Keratinocyte (primary cell): Measurements from ENCODE around the gene LY6G6D. TPM values are rescaled to one million over a fixed set of nuclear protein-coding genes. Genes with fewer than 3 reads are reported as not detected.
A peak's percentile ranks its signal among the peaks of the same experiment; 100 is the strongest.

ENCODE experiments used
- DNase-seq: peaks from one replicate; pipeline ENCODE4 v3.0.0-alpha.2; 2011; ENCODE audit warnings: low read depth, missing footprints, low spot score
- FAIRE-seq: peaks from 2 replicates; lab custom pipeline; 2011; peaks lifted over from hg19 to GRCh38; lab: Jason Lieb, UNC
- H2AFZ ChIP-seq: 2 replicates; pipeline ENCODE4 v1.6.0; 2012; ENCODE audit warnings: low read length, control low read depth, inconsistent platforms; ENCODE audit not compliant: control insufficient read depth
- H3K27ac ChIP-seq: 2 replicates; pipeline ENCODE4 v1.5.1; 2011; ENCODE audit warnings: low read length; ENCODE audit not compliant: control insufficient read depth, insufficient read depth
- H3K27me3 ChIP-seq: 3 replicates; pipeline ENCODE4 v1.6.0; 2011; ENCODE audit warnings: low read length; ENCODE audit not compliant: control insufficient read depth, insufficient read depth; ENCODE audit errors: extremely low read depth
- H3K36me3 ChIP-seq, 2 experiments: 2 replicates in 1 of 2; 3 replicates in 1 of 2; pipeline ENCODE4 v1.5.1; 2011; ENCODE audit warnings: low read length in 2 of 2, mild to moderate bottlenecking in 1 of 2; ENCODE audit not compliant: control insufficient read depth in 2 of 2, insufficient read depth in 2 of 2; ENCODE audit errors: extremely low read depth in 1 of 2
- H3K4me1 ChIP-seq: 3 replicates; pipeline ENCODE4 v1.5.1; 2011; ENCODE audit warnings: low read length; ENCODE audit not compliant: control insufficient read depth, insufficient read depth; ENCODE audit errors: extremely low read depth
- H3K4me2 ChIP-seq: 3 replicates; pipeline ENCODE4 v1.6.0; 2011; ENCODE audit warnings: low read depth, low read length; ENCODE audit not compliant: control insufficient read depth, insufficient read depth; ENCODE audit errors: extremely low read depth
- H3K4me3 ChIP-seq, 3 experiments: fragments of 200-600 bp in 1 of 3; sonication (generic) in 1 of 3; 2 replicates in 2 of 3; 3 replicates in 1 of 3; pipeline ENCODE4 v1.5.1; 2011 to 2016; ENCODE audit warnings: low read length in 3 of 3, mild to moderate bottlenecking in 3 of 3, control low read depth in 2 of 3, inconsistent platforms in 1 of 3, low read depth in 1 of 3, mixed read lengths in 1 of 3, mixed run types in 1 of 3, moderate library complexity in 1 of 3; ENCODE audit not compliant: control insufficient read depth in 2 of 3, insufficient read depth in 2 of 3; ENCODE audit errors: extremely low read depth in 1 of 3
- H3K79me2 ChIP-seq: 2 replicates; pipeline ENCODE4 v1.6.0; 2012; ENCODE audit warnings: low read length; ENCODE audit not compliant: control insufficient read depth, insufficient read depth
- H3K9ac ChIP-seq: 3 replicates; pipeline ENCODE4 v1.6.0; 2011; ENCODE audit warnings: low read length; ENCODE audit not compliant: control insufficient read depth, insufficient read depth; ENCODE audit errors: extremely low read depth
- H3K9me1 ChIP-seq: 3 replicates; pipeline ENCODE4 v1.6.0; 2011; ENCODE audit warnings: low read length; ENCODE audit not compliant: control insufficient read depth, insufficient read depth; ENCODE audit errors: extremely low read depth
- H3K9me3 ChIP-seq: 2 replicates; pipeline ENCODE4 v1.5.1; 2012; ENCODE audit warnings: low read depth, low read length; ENCODE audit not compliant: control insufficient read depth
- H4K20me1 ChIP-seq: 3 replicates; pipeline ENCODE4 v1.6.0; 2011; ENCODE audit warnings: low read length; ENCODE audit not compliant: control insufficient read depth, insufficient read depth; ENCODE audit errors: extremely low read depth
- EZH2 ChIP-seq: IDR thresholded peaks from one replicate; pipeline ENCODE4 v1.6.1; 2012; ENCODE audit warnings: inconsistent platforms, mild to moderate bottlenecking, low read length, moderate library complexity
- dilution Hi-C: fragments of 300-500 bp; cut with MboI; formaldehyde crosslinking; loops from one replicate; pipeline ENCODE4 v1.7.0; 2020; ENCODE audit warnings: low sequenced_read_pairs; ENCODE audit not compliant: extremely low pct_ligation_motif_present
- polyA plus RNA-seq, 5 experiments: library from polyadenylated mRNA; depleted of rRNA in 3 of 5; stranded (reverse) in 3 of 5; stranded (forward) in 1 of 5; unstranded in 1 of 5; fragments of >200 nt; gene quantifications; 1 replicate in 1 of 5; 2 replicates in 3 of 5; 3 replicates in 1 of 5; pipeline versions ENCODE4 v1.2.1 to v1.2.3, GENCODE V29; 2011 to 2012; ENCODE audit warnings: missing spikeins in 2 of 5, low read depth in 1 of 5, low replicate concordance in 1 of 5
- TF ChIP-seq, protein P1 (sequence below), 3 experiments: IDR thresholded peaks in 1 of 3; conservative IDR thresholded peaks in 1 of 3; optimal IDR thresholded peaks in 1 of 3; 2 replicates in 2 of 3; 3 replicates in 1 of 3; pipeline versions ENCODE3 to v1.5.1; 2011; ENCODE audit warnings: low read length in 3 of 3, mild to moderate bottlenecking in 3 of 3, moderate library complexity in 2 of 3, control low read depth in 1 of 3, inconsistent platforms in 1 of 3; ENCODE audit not compliant: insufficient read depth in 2 of 3; ENCODE audit errors: extremely low read depth in 1 of 3

Gene LY6G6D
- polyA plus RNA-seq, 1 donor (not counting 4 experiments of a cell fraction or from before 2014, with no cell fraction given), result 0.33 TPM

DNA sequence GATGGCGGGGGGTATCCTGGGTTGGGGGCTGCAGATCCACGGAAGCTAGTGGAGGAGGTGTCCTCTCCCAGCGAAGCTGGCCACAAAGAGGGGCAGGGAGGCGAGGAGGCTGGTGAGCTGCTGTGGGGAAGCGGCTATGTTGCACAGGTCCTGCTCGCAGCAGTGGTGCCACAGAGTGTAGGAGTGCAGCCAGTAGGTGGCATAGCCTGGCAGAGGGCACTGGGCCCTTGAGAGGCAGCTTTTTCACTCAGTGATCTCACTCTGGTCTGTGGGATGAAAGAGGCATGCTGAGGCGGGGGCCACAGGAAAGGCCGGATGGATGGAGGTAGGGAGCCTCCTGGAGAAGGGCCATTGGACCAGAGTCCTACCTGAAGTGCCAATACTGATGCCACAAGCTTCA lies 2.9 kb upstream of the LY6G6D start:
- Histone ChIP-seq H3K9ac (no peak overlapping the region), H3K79me2 (no peaks in the 10 kb centered on the region), H3K27ac (no peak overlapping the region), H3K27me3 (no peaks in the 10 kb centered on the region), H3K4me2 (peak overlapping the region; percentile 43), H3K4me1 (peaks cover 22% of the 10 kb centered on the region), H3K9me3 (no peaks in the 10 kb centered on the region), H3K4me3 (no peak overlapping the region), H3K36me3 (no peaks in the 10 kb centered on the region), H3K9me1 (no peaks in the 10 kb centered on the region), H4K20me1 (no peaks in the 10 kb centered on the region), H2AFZ (peak overlapping the region; percentile 83)
- dilution Hi-C loops, result no loop called here
- DNase-seq, result no peak
- TF ChIP-seq, protein P1, sequence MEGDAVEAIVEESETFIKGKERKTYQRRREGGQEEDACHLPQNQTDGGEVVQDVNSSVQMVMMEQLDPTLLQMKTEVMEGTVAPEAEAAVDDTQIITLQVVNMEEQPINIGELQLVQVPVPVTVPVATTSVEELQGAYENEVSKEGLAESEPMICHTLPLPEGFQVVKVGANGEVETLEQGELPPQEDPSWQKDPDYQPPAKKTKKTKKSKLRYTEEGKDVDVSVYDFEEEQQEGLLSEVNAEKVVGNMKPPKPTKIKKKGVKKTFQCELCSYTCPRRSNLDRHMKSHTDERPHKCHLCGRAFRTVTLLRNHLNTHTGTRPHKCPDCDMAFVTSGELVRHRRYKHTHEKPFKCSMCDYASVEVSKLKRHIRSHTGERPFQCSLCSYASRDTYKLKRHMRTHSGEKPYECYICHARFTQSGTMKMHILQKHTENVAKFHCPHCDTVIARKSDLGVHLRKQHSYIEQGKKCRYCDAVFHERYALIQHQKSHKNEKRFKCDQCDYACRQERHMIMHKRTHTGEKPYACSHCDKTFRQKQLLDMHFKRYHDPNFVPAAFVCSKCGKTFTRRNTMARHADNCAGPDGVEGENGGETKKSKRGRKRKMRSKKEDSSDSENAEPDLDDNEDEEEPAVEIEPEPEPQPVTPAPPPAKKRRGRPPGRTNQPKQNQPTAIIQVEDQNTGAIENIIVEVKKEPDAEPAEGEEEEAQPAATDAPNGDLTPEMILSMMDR (optimal IDR thresholded peaks at IDR 0.05 in 1 of 3, IDR thresholded peaks at IDR 0.05 in 1 of 3, conservative IDR thresholded peaks at IDR 0.05 in 1 of 3; ENCODE audit: extremely low read depth in 1 of 3, insufficient read depth in 2 of 3, low read length in 3 of 3), result peak; percentile 61 to 93 (median 74)
- TF ChIP-seq EZH2, result no peak
- no peak for FAIRE-seq

DNA sequence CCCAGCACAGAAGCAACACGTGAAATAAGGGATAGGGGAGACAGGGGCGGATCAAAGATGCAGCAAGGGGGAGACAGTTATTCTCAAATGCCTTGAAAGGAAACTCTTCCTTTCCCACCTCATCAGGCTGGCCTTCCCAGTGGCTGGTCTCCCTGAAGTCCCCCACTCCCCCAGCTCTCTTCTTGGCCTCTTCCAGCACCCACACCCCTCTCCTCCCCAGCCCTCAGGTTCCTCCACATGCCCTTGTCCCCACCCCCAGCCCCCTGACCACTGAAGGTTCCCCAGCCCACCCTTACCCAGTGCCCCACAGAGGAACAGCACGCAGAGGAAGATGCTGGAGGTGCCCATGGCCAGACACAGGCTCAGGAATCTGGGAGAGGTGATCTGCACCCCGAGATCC lies 1.7 kb upstream of the LY6G6D start:
- Histone ChIP-seq H3K27ac (no peak overlapping the region), H3K9me1 (no peaks in the 10 kb centered on the region), H3K79me2 (no peaks in the 10 kb centered on the region), H3K4me2 (no peak overlapping the region), H4K20me1 (no peaks in the 10 kb centered on the region), H3K27me3 (no peaks in the 10 kb centered on the region), H3K4me3 (no peak overlapping the region), H2AFZ (no peak overlapping the region), H3K9ac (no peak overlapping the region), H3K36me3 (no peaks in the 10 kb centered on the region), H3K9me3 (no peaks in the 10 kb centered on the region), H3K4me1 (peaks cover 33% of the 10 kb centered on the region)
- DNase-seq, result no peak
- dilution Hi-C loops, result no loop called here
- TF ChIP-seq, protein P1 (optimal IDR thresholded peaks at IDR 0.05 in 1 of 3, IDR thresholded peaks at IDR 0.05 in 1 of 3, conservative IDR thresholded peaks at IDR 0.05 in 1 of 3; ENCODE audit: extremely low read depth in 1 of 3, insufficient read depth in 2 of 3, low read length in 3 of 3), result no peak
- no peak for TF ChIP-seq EZH2
- no peak for FAIRE-seq
